Middle frontal gyrus (tissue), 1 donor: ENCODE data around the gene PNMA8B.
"Not testable (repeated sequence)": the region's sequence is repeated elsewhere in the genome, so short reads cannot be mapped to it uniquely, and the experiment has no call there.

ENCODE experiments used
- DNase-seq: peaks from one replicate; pipeline ENCODE4 v3.0.0-alpha.2; 2015; ENCODE audit warnings: low spot score; ENCODE audit errors: extremely low spot score

PNMA8B gene

GRCh38 chr19:46513461-46514236 lies 18.0 kb upstream of the PNMA8B start:
- DNase-seq: peak; percentile 73

DNA sequence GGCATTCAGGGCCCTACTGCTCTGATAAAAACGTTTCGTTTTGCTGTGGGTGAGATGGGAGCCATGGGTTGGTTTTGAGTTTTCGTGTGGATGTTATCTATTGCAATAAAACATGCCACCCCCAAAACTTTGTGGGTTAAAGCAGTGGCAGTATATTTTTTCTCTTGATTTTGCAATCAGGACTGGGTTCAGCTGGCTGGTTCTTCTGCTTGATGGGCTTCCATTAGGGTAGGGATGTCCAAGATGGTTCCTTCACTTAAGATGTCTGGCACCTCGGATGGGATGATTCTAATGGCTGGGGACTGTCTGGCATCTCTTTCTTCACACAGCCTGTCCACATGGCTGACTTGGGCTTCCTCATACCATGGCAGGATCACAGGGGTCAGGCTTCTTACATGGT lies 15.6 kb upstream of the PNMA8B start:
- DNase-seq: no peak

DNA sequence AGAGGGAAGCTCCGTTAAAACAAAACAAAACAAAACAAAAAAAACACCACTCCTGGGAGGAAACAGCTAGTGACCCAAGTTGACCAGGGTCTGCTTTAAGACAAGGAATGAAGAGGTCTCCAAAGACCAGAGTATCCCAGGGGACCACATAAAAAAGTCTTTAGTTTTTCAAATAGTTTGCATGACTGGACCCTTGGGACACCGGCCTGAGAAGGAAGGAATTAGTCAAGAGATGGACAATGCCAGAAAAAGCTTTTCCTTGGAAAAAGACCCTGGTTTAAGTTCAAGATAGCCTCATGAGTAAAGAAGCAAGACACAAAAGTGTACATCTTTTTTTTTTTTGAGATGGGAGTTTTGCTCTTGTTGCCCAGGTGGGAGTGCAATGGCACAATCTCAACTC lies 12.5 kb upstream of the PNMA8B start:
- DNase-seq: no peak

GRCh38 chr19:46503848-46504453 lies 8.3 kb upstream of the PNMA8B start:
- DNase-seq: no peak

GRCh38 chr19:46502891-46503290 lies 7.2 kb upstream of the PNMA8B start:
- no peak for DNase-seq

DNA sequence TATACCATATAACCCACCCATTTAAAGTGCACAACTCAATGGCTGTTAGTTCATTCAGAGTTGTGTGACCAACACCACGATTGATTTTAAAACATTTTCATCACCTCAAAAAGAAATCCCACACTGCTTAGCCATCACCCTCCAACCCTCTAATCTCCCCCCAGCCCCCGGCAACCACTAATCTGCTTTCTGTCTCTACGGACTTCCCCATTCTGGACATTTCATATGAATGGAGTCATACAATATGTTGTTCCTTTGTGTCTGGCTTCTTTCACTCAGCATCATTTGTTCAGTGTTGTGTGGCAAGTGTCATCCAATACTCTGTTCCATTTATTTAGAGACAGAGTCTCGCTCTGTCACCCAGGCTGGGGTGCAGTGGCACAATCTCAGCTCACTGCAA lies 4.0 kb upstream of the PNMA8B start:
- DNase-seq: no peak

- no peak for DNase-seq
These were observed 2.1 kb upstream of the PNMA8B start for GRCh38 chr19:46497773-46498172.

GRCh38 chr19:46496886-46497285 lies 1.2 kb upstream of the PNMA8B start:
- DNase-seq: not testable (repeated sequence)

- no peak for DNase-seq
These were observed 637 bp upstream of the PNMA8B start for GRCh38 chr19:46496304-46496703.

DNA sequence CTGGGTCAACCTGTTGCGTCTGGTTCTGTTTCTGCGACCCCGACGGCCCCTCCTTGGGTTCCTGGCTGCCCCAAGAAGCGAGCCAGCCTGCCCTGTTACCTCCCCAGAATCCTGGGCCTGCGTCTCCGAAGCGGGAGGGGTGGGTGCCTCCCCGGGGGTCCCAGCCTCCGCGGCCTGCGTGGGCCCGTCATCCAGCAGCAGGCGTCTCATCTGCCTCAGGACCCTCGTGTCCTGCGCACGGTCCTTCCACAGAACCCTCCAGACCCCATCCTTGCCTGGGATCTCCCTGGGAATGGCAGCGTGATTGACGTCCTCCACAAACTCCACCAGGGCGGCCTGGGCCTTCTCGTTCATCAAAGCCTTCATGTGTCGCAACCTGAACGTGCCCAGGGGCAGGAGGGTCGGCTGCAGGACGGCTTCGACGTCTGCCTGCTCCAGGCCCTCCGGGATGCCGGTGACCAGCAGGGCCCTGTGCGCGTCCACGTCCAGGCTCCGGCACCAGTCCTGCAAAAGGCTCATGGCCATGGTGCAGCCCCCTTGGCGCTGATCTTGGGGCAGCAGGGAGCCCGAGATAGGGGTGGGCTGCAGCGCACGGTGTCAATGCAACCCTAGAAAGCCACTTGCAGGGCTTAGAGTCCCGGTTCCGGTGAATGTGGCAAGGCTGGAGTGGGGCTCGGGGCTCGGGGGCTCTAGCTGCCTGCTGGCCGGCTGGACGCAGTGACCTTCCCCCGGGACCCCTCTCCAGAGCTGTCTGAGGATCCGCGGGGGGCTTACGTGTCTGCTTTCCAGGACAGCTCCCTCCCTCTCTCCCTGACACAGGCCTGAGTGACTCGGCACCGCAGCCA lies 504 bp downstream of the PNMA8B start:
- no peak for DNase-seq

DNA sequence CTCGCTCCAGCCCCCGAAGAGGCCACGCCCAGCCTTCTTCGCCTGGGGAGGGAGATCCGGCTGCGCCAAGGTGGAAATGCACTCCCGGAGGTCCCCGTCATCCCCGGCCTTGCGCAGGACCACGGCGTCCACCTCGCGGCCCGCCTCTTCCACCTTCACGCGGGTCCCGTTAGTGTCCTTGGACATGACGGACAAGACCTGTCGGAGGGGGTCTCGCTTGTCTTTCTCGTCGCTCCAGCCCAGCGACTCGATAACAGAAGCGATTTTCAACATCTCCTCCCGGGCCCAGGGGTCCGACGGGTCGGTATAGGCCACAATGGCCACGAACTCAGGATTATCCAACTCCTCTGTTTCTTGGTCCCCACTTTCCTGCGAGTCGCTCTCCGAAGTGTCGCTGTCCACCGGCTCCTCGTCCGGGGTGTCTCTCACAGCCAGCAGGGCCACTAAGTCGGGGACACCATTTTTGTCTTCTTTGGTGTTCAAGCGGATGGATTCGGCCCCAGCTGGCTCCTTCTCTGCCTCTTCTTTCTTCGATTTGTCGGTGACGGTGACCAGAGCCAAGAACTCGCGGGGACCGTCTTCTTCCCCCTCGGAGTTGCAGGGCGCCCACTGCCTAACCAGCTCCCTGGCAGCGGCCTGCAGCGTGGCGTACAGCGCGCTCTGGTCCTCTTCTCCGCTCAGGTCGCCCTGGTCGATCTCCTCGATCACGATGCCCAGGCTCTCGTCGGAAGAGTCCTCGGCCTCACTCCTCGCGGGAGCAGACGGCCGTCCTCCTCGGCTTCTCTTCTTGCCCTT lies 1.3 kb downstream of the PNMA8B start:
- no peak for DNase-seq

DNA sequence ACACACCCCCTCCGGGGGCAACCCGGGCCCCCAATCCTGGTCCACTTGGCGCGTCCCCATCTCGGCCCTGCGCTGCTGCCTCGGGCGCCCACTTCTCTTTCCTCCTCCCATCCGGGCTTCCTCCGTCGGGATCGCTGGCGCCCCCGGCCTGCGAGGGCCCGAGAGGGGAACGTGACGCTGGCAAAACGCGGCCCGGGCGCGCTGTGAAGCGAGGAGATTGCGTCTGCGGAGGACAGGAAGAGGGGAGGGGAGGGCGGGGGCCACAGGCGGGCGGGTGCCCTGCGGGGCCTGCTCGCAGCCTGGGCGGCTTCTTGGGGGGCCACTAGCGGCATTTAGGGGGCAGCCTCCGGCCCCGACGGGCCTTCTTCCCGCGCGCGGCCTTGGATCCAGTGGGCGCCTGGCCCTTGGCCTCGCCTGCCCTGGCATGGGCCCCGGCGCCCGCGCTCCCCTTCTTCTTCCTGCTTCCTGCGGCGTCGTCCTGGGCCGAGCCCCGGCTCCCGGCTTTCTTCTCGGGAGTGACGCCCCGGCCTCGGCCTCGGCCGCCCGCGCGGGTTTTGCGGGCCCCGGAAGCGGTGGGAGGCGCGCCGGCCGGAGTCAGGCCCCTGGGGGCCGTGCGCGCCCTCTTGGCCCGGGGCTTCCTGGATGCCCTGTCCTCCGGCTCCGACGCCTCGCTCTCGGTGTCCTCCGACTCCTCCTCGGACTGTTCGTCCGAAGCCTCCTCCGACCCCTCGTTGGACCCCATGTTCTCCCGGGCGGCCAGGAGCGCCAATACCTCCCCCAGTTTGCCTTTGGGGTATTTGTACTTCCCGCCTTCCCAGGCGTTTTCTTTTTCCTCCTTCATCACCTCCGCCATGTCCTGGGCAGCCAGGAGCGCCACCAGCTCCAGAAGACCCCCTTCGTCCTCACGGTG lies 2.2 kb downstream of the PNMA8B start:
- DNase-seq: no peak

- no peak for DNase-seq
These were observed 2.8 kb downstream of the PNMA8B start for GRCh38 chr19:46492841-46493235.

- no peak for DNase-seq
These were observed 3.5 kb downstream of the PNMA8B start for GRCh38 chr19:46491975-46492682.

GRCh38 chr19:46490774-46491173 lies 4.9 kb downstream of the PNMA8B start:
- DNase-seq: no peak

DNA sequence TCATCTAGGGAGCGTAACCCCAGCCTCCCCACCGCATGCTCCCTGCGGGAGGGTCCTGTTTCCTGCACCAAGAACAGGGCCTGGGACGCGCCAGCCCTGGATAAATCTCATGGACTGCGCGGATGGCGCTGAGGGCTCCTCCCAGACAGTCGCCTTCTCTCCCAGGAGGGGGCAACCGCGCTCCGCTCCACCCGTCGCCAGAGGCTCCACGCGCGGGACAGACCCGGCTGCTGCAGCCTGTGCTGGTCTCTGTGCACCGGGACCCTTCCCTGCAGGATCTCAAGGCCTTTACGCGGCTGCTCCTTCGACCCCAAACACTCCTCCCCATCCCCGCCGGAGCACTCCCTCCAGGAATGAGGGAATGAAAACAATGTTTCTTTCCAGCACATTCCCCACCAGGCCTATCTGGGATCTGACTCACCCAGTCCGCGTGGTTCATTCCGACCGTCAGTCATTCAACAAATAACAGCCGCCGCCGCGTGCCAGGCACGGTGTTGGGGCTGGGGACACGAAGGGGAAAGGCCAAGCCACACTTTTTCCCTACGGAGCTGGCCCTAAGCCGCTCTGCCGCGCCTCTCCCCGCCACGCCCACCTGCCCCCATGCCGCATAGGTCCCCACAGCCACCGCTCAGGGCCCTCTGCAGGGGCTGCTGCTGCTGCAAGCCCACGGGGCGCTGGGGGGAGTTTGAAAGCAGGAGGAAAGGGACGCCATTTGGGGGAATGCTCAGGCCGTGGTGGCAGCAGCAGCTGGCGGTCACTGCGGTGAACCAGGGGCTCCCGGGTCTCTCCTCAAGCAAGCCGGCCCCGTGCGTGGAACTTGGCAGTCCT lies 6.0 kb downstream of the PNMA8B start:
- DNase-seq: no peak

DNA sequence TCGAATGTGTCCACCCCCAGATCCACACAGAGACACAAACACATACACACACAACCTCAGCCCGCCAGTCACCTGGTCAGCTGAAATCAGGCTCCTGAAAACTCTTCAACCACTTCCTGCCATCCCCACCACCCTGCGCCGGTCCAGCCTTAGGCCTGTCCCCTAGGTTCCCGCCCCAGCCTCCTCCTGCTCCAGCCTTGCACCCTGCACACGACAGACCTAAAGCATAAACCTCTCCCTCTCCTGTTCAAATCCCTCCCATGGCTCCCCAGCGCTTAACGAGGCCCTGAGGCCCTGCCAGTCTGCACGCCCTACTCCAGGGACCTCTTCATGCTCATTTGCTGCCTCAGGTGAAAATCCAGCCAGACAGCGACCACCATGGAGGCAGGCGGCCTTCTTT lies 7.1 kb downstream of the PNMA8B start:
- no peak for DNase-seq

DNA sequence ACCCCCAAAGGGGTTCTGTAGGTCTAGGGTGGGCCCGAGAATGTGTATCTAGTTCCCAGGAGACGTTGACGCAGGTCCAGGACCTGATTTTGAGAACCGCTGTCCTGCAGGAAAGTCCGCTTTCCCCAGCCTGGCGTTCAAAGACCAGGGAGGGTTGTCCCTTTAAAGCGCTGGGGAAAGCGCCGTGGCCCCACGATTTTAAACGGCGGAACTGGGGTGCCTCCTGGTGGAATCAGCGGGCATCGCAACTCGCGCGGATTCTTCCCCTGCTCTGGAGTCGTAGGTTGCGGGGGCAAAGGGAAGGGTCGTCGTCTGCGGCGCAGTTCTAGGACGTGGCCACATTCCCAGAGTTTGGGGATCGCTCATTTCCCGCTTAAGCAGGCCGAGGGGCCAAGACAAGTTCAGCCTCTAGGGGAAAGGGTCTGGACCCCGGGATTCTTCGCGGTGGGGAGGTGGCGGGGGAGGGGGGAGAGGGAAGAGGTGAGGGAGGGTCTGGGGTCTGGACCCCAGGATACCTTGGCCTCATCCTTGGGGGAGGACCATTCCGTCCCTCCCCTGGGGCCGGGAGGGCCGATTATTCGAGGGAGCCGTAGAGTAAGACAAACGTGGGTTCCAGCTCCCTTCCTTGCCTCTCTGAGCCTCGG lies 7.7 kb downstream of the PNMA8B start:
- peak; percentile 46 for DNase-seq
